ENCODE data around the gene CPLX1. TPM values are rescaled to one million over a fixed set of nuclear protein-coding genes. Genes with fewer than 3 reads are reported as not detected.

Gene CPLX1
- total RNA-seq, 1 experiment from 2014 or later = 2.7 TPM

DNA sequence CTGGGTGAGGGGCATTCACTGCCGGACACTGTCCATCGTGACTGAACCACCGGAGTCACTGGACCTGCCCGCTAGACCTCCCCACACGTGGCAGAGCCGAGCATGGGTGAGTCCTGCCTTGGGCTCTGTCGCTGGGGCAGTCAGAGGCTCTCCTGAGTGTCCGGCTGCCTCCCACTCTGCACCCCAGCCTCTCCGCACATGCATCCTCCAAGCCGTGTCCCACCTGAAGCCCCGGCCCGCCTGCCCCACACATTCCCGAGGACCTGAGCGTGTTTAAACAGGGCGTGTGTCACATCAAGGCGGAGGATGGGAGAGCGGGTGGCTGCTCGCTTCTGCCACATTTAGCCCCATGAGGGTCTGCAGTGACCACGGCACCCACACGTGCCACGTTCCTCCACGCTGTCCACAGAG is 4.7 kb downstream of the CPLX1 start:
- H3K4me1 Mint-ChIP-seq (ENCODE audit: insufficient read depth, unreplicated experiment) = no peaks in the 10 kb centered on the region

GRCh38 chr4:820230-821172 is 5.4 kb downstream of the CPLX1 start:
- BruUV-seq (replicated peaks) = no TSS peak
- Mint-ChIP-seq H3K27me3 (ENCODE audit: insufficient read depth, unreplicated experiment) (peaks cover 31% of the 10 kb centered on the region), H3K9me3 (ENCODE audit: unreplicated experiment) (no peaks in the 10 kb centered on the region), H3K27ac (ENCODE audit: low read depth, unreplicated experiment) (no peak overlapping the region), H3K4me1 (ENCODE audit: insufficient read depth, unreplicated experiment) (no peaks in the 10 kb centered on the region), H3K4me3 (ENCODE audit: unreplicated experiment) (no peak overlapping the region), H3K36me3 (ENCODE audit: insufficient read depth, unreplicated experiment) (no peaks in the 10 kb centered on the region)
- DNase-seq (ENCODE audit: unreplicated experiment) = no peak
- TF ChIP-seq CTCF (IDR thresholded peaks at IDR 0.05; ENCODE audit: unreplicated experiment) = no peak
- ChIA-PET POLR2A (interaction anchor here (0.6 kb wide), 1 partner anchor 44 kb away, joined by 3 read pairs; no protein-coding TSS in a partner anchor), CTCF (interaction anchor here (0.7 kb wide), 2 partner anchors 438 to 850 kb away, joined by 3 to 5 read pairs; no protein-coding TSS in a partner anchor)
- intact Hi-C loops (cut with micrococcal nuclease) = no loop called here

More for the DNA sequence above, 4.7 kb downstream of the CPLX1 start:
- intact Hi-C loops (cut with micrococcal nuclease) = no loop called here
- ChIA-PET POLR2A (no interaction called here), CTCF (no interaction called here)
- Mint-ChIP-seq H3K27me3 (ENCODE audit: insufficient read depth, unreplicated experiment) (peaks cover 24% of the 10 kb centered on the region), H3K9me3 (ENCODE audit: unreplicated experiment) (no peaks in the 10 kb centered on the region), H3K4me3 (ENCODE audit: unreplicated experiment) (no peak overlapping the region), H3K36me3 (ENCODE audit: insufficient read depth, unreplicated experiment) (no peaks in the 10 kb centered on the region), H3K27ac (ENCODE audit: low read depth, unreplicated experiment) (no peak overlapping the region)
- no peak for TF ChIP-seq CTCF (IDR thresholded peaks at IDR 0.05; ENCODE audit: unreplicated experiment)
- no TSS peak for BruUV-seq (replicated peaks)
- no peak for DNase-seq (ENCODE audit: unreplicated experiment)

GRCh38 chr4:819401-820229 is 6.3 kb downstream of the CPLX1 start:
- CTCF ChIA-PET = interaction anchor here (0.6 to 0.7 kb wide), 4 partner anchors 22 to 851 kb away, joined by 3 to 6 read pairs (median 4); no protein-coding TSS in a partner anchor

More at GRCh38 chr4:819401-820229, 6.3 kb downstream of the CPLX1 start:
- no peak for TF ChIP-seq CTCF (IDR thresholded peaks at IDR 0.05; ENCODE audit: unreplicated experiment)
- Mint-ChIP-seq H3K27ac (ENCODE audit: low read depth, unreplicated experiment) (no peak overlapping the region), H3K36me3 (ENCODE audit: insufficient read depth, unreplicated experiment) (no peaks in the 10 kb centered on the region), H3K27me3 (ENCODE audit: insufficient read depth, unreplicated experiment) (peaks cover 40% of the 10 kb centered on the region), H3K4me1 (ENCODE audit: insufficient read depth, unreplicated experiment) (no peaks in the 10 kb centered on the region), H3K4me3 (ENCODE audit: unreplicated experiment) (no peak overlapping the region), H3K9me3 (ENCODE audit: unreplicated experiment) (no peaks in the 10 kb centered on the region)
- no TSS peak for BruUV-seq (replicated peaks)
- POLR2A ChIA-PET = interaction anchor here (0.6 kb wide), 1 partner anchor 43 kb away, joined by 3 read pairs; no protein-coding TSS in a partner anchor
- no peak for DNase-seq (ENCODE audit: unreplicated experiment)
- intact Hi-C loops (cut with micrococcal nuclease) = no loop called here

Measured in MCF 10A (cell line).